Mesenchymal stem cell (in vitro differentiated cells and primary cell): ENCODE data around the gene OR4Q2. TPM values are rescaled to one million over a fixed set of nuclear protein-coding genes. Genes with fewer than 3 reads are reported as not detected.
"Not testable (repeated sequence)": the region's sequence is repeated elsewhere in the genome, so short reads cannot be mapped to it uniquely, and the experiment has no call there.

Experiments
- DNase-seq: peaks from one replicate; pipeline ENCODE4 v3.0.0-alpha.2; 2013
- H2AFZ ChIP-seq: one replicate; pipeline ENCODE4 v1.6.1; 2013; ENCODE audit warnings: low read depth, mild to moderate bottlenecking, control low read depth, inconsistent platforms, low read length, moderate library complexity
- H2AK5ac ChIP-seq: 2 replicates; pipeline ENCODE4 v1.6.1; 2013; ENCODE audit warnings: low read length, moderate library complexity, mild to moderate bottlenecking, inconsistent platforms; ENCODE audit not compliant: severe bottlenecking
- H2BK120ac ChIP-seq: one replicate; pipeline ENCODE4 v1.6.1; 2013; ENCODE audit warnings: low read depth, mild to moderate bottlenecking, inconsistent platforms, low read length, moderate library complexity
- H2BK12ac ChIP-seq, 2 experiments: one replicate each; pipeline ENCODE4 v1.6.1; 2013; ENCODE audit warnings: inconsistent platforms in 2 of 2, low read length in 2 of 2, mild to moderate bottlenecking in 2 of 2, moderate library complexity in 2 of 2, control low read depth in 1 of 2
- H2BK15ac ChIP-seq: one replicate; pipeline ENCODE4 v1.6.1; 2013; ENCODE audit warnings: mild to moderate bottlenecking, low read depth, inconsistent platforms; ENCODE audit not compliant: poor library complexity, severe bottlenecking
- H2BK5ac ChIP-seq: 2 replicates; pipeline ENCODE4 v1.6.1; 2013; ENCODE audit warnings: low read depth, mild to moderate bottlenecking, low read length, control low read depth, inconsistent platforms; ENCODE audit not compliant: poor library complexity, severe bottlenecking
- H3K14ac ChIP-seq, 2 experiments: one replicate each; pipeline ENCODE4 v1.6.1; 2013; ENCODE audit warnings: inconsistent platforms in 2 of 2, low read length in 2 of 2, control low read depth in 1 of 2, mild to moderate bottlenecking in 1 of 2, moderate library complexity in 1 of 2
- H3K18ac ChIP-seq, 2 experiments: one replicate each; pipeline ENCODE4 v1.6.1; 2013; ENCODE audit warnings: inconsistent platforms in 2 of 2, low read length in 2 of 2, control low read depth in 1 of 2, low read depth in 1 of 2, mild to moderate bottlenecking in 1 of 2
- H3K23ac ChIP-seq, 2 experiments: one replicate each; pipeline ENCODE4 v1.6.1; 2013; ENCODE audit warnings: inconsistent platforms in 2 of 2, low read length in 2 of 2, mild to moderate bottlenecking in 2 of 2, moderate library complexity in 2 of 2, control low read depth in 1 of 2
- H3K27ac ChIP-seq: 2 replicates; pipeline ENCODE4 v1.5.1; 2013; ENCODE audit warnings: mild to moderate bottlenecking, moderate library complexity, low read length, control low read depth, inconsistent platforms; ENCODE audit not compliant: poor library complexity, severe bottlenecking
- H3K27me3 ChIP-seq, 2 experiments: 2 replicates each; pipeline versions ENCODE4 v1.6.1 to v1.7.0; 2013; ENCODE audit warnings: low read length in 2 of 2, mild to moderate bottlenecking in 2 of 2, moderate library complexity in 2 of 2, control low read depth in 1 of 2, inconsistent platforms in 1 of 2; ENCODE audit not compliant: control insufficient read depth in 1 of 2, insufficient read depth in 1 of 2
- H3K36me3 ChIP-seq, 2 experiments: 2 replicates each; pipeline versions ENCODE4 v1.6.1 to v1.7.0; 2013; ENCODE audit warnings: low read length in 2 of 2, control low read depth in 1 of 2, inconsistent platforms in 1 of 2, low read depth in 1 of 2, mild to moderate bottlenecking in 1 of 2; ENCODE audit not compliant: insufficient read depth in 2 of 2, control insufficient read depth in 1 of 2
- H3K4ac ChIP-seq, 2 experiments: one replicate each; pipeline ENCODE4 v1.6.1; 2013; ENCODE audit warnings: inconsistent platforms in 2 of 2, low read length in 2 of 2, mild to moderate bottlenecking in 2 of 2, moderate library complexity in 2 of 2, control low read depth in 1 of 2, low read depth in 1 of 2
- H3K4me1 ChIP-seq: 2 replicates; pipeline ENCODE4 v1.6.1; 2013; ENCODE audit warnings: low read depth, low read length, control low read depth; ENCODE audit not compliant: control insufficient read depth, insufficient read depth
- H3K4me2 ChIP-seq: 2 replicates; pipeline ENCODE4 v1.6.1; 2013; ENCODE audit warnings: low read length, mild to moderate bottlenecking, inconsistent platforms; ENCODE audit not compliant: poor library complexity, severe bottlenecking
- H3K4me3 ChIP-seq, 2 experiments: 2 replicates each; pipeline versions ENCODE4 v1.5.1 to v1.7.0; 2013; ENCODE audit warnings: low read length in 2 of 2, mild to moderate bottlenecking in 2 of 2, control low read depth in 1 of 2, low read depth in 1 of 2; ENCODE audit not compliant: insufficient read depth in 1 of 2
- H3K79me1 ChIP-seq: replicated peaks from 2 replicates; pipeline ENCODE4 v1.6.1; 2013; ENCODE audit warnings: mild to moderate bottlenecking, control low read depth, low read length, inconsistent platforms; ENCODE audit not compliant: poor library complexity, severe bottlenecking
- H3K9ac ChIP-seq: 2 replicates; pipeline ENCODE4 v1.7.0; 2013; ENCODE audit warnings: mild to moderate bottlenecking, low read length, moderate library complexity
- H3K9me3 ChIP-seq: 2 replicates; pipeline ENCODE4 v1.7.0; 2013; ENCODE audit warnings: mild to moderate bottlenecking, low read length; ENCODE audit not compliant: control insufficient read depth
- H4K8ac ChIP-seq: one replicate; pipeline ENCODE4 v1.6.1; 2013; ENCODE audit warnings: inconsistent platforms, mild to moderate bottlenecking, low read length, moderate library complexity
- H4K91ac ChIP-seq: one replicate; pipeline ENCODE4 v1.6.1; 2013; ENCODE audit warnings: mild to moderate bottlenecking, low read length, inconsistent platforms
- WGBS: methylation state at CpG from one replicate; pipeline ENCODE4 v1.1.7; 2013; ENCODE audit warnings: mixed read lengths; 5-methylcytosine and 5-hydroxymethylcytosine counted together
- polyA plus RNA-seq, 2 experiments: library from polyadenylated mRNA; stranded (reverse); fragments of 200-250 nt; gene quantifications; one replicate each; pipeline ENCODE4 v1.2.3, GENCODE V29; 2013

Gene OR4Q2
- polyA plus RNA-seq (2013, experiment 1 of 2), result not detected
- not detected for polyA plus RNA-seq (2013, experiment 2 of 2)

DNA sequence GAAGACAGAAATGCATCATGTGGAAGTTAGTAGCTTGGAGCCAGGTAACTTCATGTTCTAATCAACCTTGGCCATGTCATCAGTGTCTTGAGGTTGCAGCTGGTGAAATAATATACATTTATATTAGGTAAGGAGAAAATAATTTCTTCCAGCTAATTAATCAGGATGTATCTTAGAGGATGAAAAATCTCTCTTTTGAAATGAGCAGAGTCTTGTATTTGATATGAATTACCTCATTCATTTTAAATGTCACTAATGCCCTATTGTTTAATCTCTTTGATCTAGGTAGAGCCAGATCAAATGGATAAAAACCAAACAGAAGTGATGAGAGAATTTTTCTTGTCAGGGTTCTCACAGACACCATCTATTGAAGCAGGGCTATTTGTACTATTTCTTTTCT lies at the start of gene OR4Q2:
Gene OR4Q2, plus strand, starts transcription at position 301 of the 400 bp plus-strand sequence.
- Histone ChIP-seq H3K9me3 (peaks cover 4% of the 10 kb centered on the region), H3K4ac (no peak within 1 kb of the TSS), H3K27ac (no peak within 1 kb of the TSS)

DNA sequence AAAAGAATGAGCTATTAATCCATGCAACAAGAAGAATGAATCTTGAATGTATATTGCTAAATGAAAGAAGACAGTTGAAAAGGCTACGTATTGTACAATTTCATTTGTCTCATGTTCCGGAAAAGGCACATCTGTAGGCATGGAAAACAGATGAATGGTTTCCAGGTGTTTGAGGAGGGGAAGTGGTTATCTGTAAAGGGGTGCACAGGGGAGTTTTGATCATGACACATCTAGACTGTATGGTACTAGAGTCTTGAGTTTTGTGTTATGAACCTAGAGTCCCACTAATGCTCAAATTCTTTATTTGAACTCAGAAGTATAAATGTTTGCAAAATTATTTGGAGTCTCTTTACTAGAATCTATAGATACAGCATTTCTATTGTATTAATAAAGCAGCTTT lies 32.2 kb upstream of the OR4Q2 start:
- H3K36me3 ChIP-seq, H3K23ac ChIP-seq, H3K27ac ChIP-seq, H3K4me1 ChIP-seq, H3K27me3 ChIP-seq, H4K91ac ChIP-seq, H3K9ac ChIP-seq, H2BK120ac ChIP-seq, H3K79me1 ChIP-seq, H3K4me2 ChIP-seq, H3K4me3 ChIP-seq, H2AFZ ChIP-seq, H2BK5ac ChIP-seq, H3K9me3 ChIP-seq, H2AK5ac ChIP-seq, H3K18ac ChIP-seq, DNase-seq, H2BK15ac ChIP-seq, H4K8ac ChIP-seq, H3K4ac ChIP-seq, H3K14ac ChIP-seq, H2BK12ac ChIP-seq: not testable (repeated sequence)
- WGBS, result 69% methylated on average over 2 of the region's 2 CpGs

More for the DNA sequence above, at the start of gene OR4Q2:
- H3K4me3 ChIP-seq, result no peak within 1 kb of the TSS
- no peak within 1 kb of the TSS for H3K9ac ChIP-seq
- H3K23ac ChIP-seq, result no peak within 1 kb of the TSS
- H3K4me2 ChIP-seq, result no peak within 1 kb of the TSS
- H3K27me3 ChIP-seq, result no peaks in the 10 kb centered on the region
- no peak within 1 kb of the TSS for H2AFZ ChIP-seq
- H3K4me1 ChIP-seq, result no peaks in the 10 kb centered on the region
- no peaks in the 10 kb centered on the region for H3K79me1 ChIP-seq
- H2BK5ac ChIP-seq, result no peak within 1 kb of the TSS
- H3K36me3 ChIP-seq, result no peaks in the 10 kb centered on the region
- no peak within 1 kb of the TSS for H2BK15ac ChIP-seq
- no peak within 1 kb of the TSS for H4K8ac ChIP-seq
- no peak for DNase-seq
- H2BK12ac ChIP-seq, result no peak within 1 kb of the TSS
- H2AK5ac ChIP-seq, result no peak within 1 kb of the TSS
- no peak within 1 kb of the TSS for H3K18ac ChIP-seq
- H2BK120ac ChIP-seq, result no peak within 1 kb of the TSS
- H4K91ac ChIP-seq, result no peak within 1 kb of the TSS
- H3K14ac ChIP-seq, result no peak within 1 kb of the TSS

DNA sequence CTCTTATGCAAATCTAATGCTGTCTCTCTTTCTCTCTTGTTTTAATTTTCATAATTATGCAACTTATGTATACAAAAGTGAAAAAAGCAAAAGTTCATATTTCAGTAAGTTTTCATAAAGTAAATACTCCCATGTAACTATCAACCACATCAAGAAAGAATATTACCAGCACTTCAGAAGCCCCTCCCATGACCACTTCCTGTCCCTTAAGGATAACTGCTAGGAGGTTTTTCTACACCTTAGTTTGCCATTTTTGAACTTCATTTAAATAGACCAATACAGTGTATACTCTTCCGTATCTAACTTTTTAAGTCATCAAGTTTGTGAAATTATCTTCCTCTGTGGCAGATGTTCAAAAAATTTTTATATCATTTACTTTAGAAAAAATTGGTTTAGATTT lies 27.1 kb upstream of the OR4Q2 start:
- Histone ChIP-seq H3K9ac (no peak overlapping the region), H3K18ac (no peak overlapping the region), H3K4me2 (no peak overlapping the region), H2AK5ac (no peak overlapping the region), H3K9me3 (no peaks in the 10 kb centered on the region), H3K27me3 (no peaks in the 10 kb centered on the region), H3K4ac (no peak overlapping the region), H2BK5ac (no peak overlapping the region), H3K23ac (no peak overlapping the region), H2AFZ (no peak overlapping the region), H3K27ac (no peak overlapping the region), H3K79me1 (no peaks in the 10 kb centered on the region), H3K14ac (no peak overlapping the region), H4K8ac (no peak overlapping the region), H2BK12ac (no peak overlapping the region), H4K91ac (no peak overlapping the region), H2BK15ac (no peak overlapping the region), H3K4me3 (no peak overlapping the region), H3K36me3 (no peaks in the 10 kb centered on the region), H2BK120ac (no peak overlapping the region), H3K4me1 (no peaks in the 10 kb centered on the region)
- no peak for DNase-seq
- WGBS, result no CpG with 5 or more reads among the region's 1 CpG

DNA sequence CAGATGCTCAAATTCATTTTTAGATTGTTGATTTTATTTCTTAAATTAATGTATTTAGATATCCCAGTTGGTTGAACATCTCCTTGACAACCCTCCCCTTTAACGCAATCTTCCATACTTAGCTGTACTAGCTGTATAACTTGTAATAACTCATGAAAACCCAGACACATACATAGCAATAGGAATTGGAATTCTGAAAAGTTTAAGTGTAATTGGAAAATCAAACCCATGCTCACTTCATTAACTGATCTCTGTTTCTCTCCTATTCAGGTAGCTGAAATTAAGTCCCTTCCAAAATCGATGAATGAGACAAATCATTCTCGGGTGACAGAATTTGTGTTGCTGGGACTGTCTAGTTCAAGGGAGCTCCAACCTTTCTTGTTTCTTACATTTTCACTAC lies 26.7 kb upstream of the OR4Q2 start, which contains the start of gene OR4K15:
Gene OR4K15, plus strand, starts transcription at position 301 of the 400 bp plus-strand sequence. Its CDS starts 0 bp downstream, at position 301.
- no peaks in the 10 kb centered on the region for H3K79me1 ChIP-seq
- H4K91ac ChIP-seq, result no peak within 1 kb of the TSS
- H3K4me2 ChIP-seq, result no peak within 1 kb of the TSS
- H3K9ac ChIP-seq, result no peak within 1 kb of the TSS
- H3K36me3 ChIP-seq, result no peaks in the 10 kb centered on the region
- H3K14ac ChIP-seq, result no peak within 1 kb of the TSS
- H2BK120ac ChIP-seq, result no peak within 1 kb of the TSS
- DNase-seq, result no peak
- no peaks in the 10 kb centered on the region for H3K4me1 ChIP-seq
- H3K27me3 ChIP-seq, result no peaks in the 10 kb centered on the region
- H3K4me3 ChIP-seq, result no peak within 1 kb of the TSS
- WGBS, result 88% methylated on average over 2 of the region's 3 CpGs
- H3K4ac ChIP-seq, result no peak within 1 kb of the TSS
- H4K8ac ChIP-seq, result no peak within 1 kb of the TSS
- H2BK5ac ChIP-seq, result no peak within 1 kb of the TSS
- no peak within 1 kb of the TSS for H3K23ac ChIP-seq
- H2BK15ac ChIP-seq, result no peak within 1 kb of the TSS
- H2AK5ac ChIP-seq, result no peak within 1 kb of the TSS
- H2BK12ac ChIP-seq, result no peak within 1 kb of the TSS
- no peak within 1 kb of the TSS for H3K18ac ChIP-seq
- H2AFZ ChIP-seq, result no peak within 1 kb of the TSS
- no peaks in the 10 kb centered on the region for H3K9me3 ChIP-seq
- H3K27ac ChIP-seq, result no peak within 1 kb of the TSS
